SK-N-SH treated with all-trans-retinoic acid at 6 μM for 48 hours (cell line): ENCODE results near the gene HDDC3.
"Not testable (repeated sequence)": the region's sequence is repeated elsewhere in the genome, so short reads cannot be mapped to it uniquely, and the experiment has no call there.

Experiments
- ATAC-seq: fragments of 200-7000 bp; cut with Tn5 transposase; 3 replicates; pipeline ENCODE4 v1.9.1; 2020; ENCODE audit warnings: mild to moderate bottlenecking, moderate library complexity
- BACH2 ChIP-seq: fragments of 250-450 bp; sonication (Bioruptor Pico); IDR thresholded peaks from 2 replicates; pipeline ENCODE4 v1.9.0; 2021; ENCODE audit warnings: mild to moderate bottlenecking, borderline replicate concordance
- CSDC2 ChIP-seq: fragments of 250-450 bp; sonication (Bioruptor Pico); IDR thresholded peaks from 2 replicates; pipeline ENCODE4 v1.5.0; 2020; ENCODE audit warnings: mild to moderate bottlenecking, moderate library complexity
- CSRNP3 ChIP-seq: fragments of 250-450 bp; sonication (Bioruptor Pico); IDR thresholded peaks from 2 replicates; pipeline ENCODE4 v1.5.1; 2021; ENCODE audit warnings: mild to moderate bottlenecking, moderate library complexity
- ESRRG ChIP-seq: fragments of 250-450 bp; sonication (Bioruptor Pico); IDR thresholded peaks from 2 replicates; pipeline ENCODE4 v1.6.1; 2021; ENCODE audit warnings: mild to moderate bottlenecking
- GLIS3 ChIP-seq: fragments of 250-450 bp; sonication (Bioruptor Pico); IDR thresholded peaks from 2 replicates; pipeline ENCODE4 v1.5.0; 2020; ENCODE audit warnings: mild to moderate bottlenecking, moderate library complexity
- ISL1 ChIP-seq: fragments of 250-450 bp; sonication (Bioruptor Pico); IDR thresholded peaks from 2 replicates; pipeline ENCODE4 v2.1.2; 2022; ENCODE audit warnings: mild to moderate bottlenecking, moderate library complexity
- OSR1 ChIP-seq: fragments of 250-450 bp; sonication (Bioruptor Pico); IDR thresholded peaks from 2 replicates; pipeline ENCODE4 v1.8.0; 2022; ENCODE audit warnings: moderate library complexity, mild to moderate bottlenecking, inconsistent platforms
- PPARA ChIP-seq: fragments of 250-450 bp; sonication (Bioruptor Pico); IDR thresholded peaks from 2 replicates; pipeline ENCODE4 v1.5.0; 2020; ENCODE audit warnings: mild to moderate bottlenecking, borderline replicate concordance
- TCF4 ChIP-seq: fragments of 250-450 bp; sonication (Bioruptor Pico); IDR thresholded peaks from 2 replicates; pipeline ENCODE4 v1.8.0; 2021; ENCODE audit warnings: mild to moderate bottlenecking, moderate library complexity, borderline replicate concordance
- TOX ChIP-seq: fragments of 250-450 bp; sonication (Bioruptor Pico); IDR thresholded peaks from 2 replicates; pipeline ENCODE4 v1.8.0; 2021; ENCODE audit warnings: mild to moderate bottlenecking, moderate library complexity, borderline replicate concordance
- ZC3H10 ChIP-seq: fragments of 250-450 bp; sonication (Bioruptor Pico); IDR thresholded peaks from 2 replicates; pipeline ENCODE4 v1.5.1; 2021; ENCODE audit warnings: mild to moderate bottlenecking, moderate library complexity
- ZFP30 ChIP-seq: fragments of 450-650 bp; formaldehyde crosslinking; IDR thresholded peaks from 2 replicates; pipeline ENCODE4 v1.5.0; 2022; ENCODE audit warnings: mild to moderate bottlenecking, moderate library complexity
- ZNF565 ChIP-seq: fragments of 450-650 bp; formaldehyde crosslinking; conservative IDR thresholded peaks from 2 replicates; pipeline ENCODE4 v1.5.0; 2020; ENCODE audit warnings: low read depth, mild to moderate bottlenecking, moderate library complexity
- ZNF70 ChIP-seq: fragments of 450-650 bp; formaldehyde crosslinking; IDR thresholded peaks from 2 replicates; pipeline ENCODE4 v1.5.0; 2020; ENCODE audit warnings: mild to moderate bottlenecking, moderate library complexity
- TF ChIP-seq, protein P1 (sequence below): fragments of 250-450 bp; sonication (Bioruptor Pico); IDR thresholded peaks from 2 replicates; pipeline ENCODE4 v1.5.1; 2020; ENCODE audit warnings: low read depth, mild to moderate bottlenecking, moderate library complexity
- TF ChIP-seq, protein P2 (sequence below): fragments of 250-450 bp; sonication (Bioruptor Pico); IDR thresholded peaks from 2 replicates; pipeline ENCODE4 v1.8.0; 2021; ENCODE audit warnings: low read depth, mild to moderate bottlenecking, moderate library complexity, borderline replicate concordance

The HDDC3 gene

GRCh38 chr15:90902840-90903732, 29.3 kb downstream of the HDDC3 start, which contains the start of gene MAN2A2:
Gene MAN2A2, plus strand, starts transcription at chr15:90903302. Its CDS starts 906 bp downstream, at chr15:90904208.
- TF ChIP-seq ESRRG (CRISPR knock-in tag) (no peak), GLIS3 (CRISPR knock-in tag) (no peak), PPARA (CRISPR knock-in tag) (no peak), CSDC2 (CRISPR knock-in tag) (no peak), BACH2 (CRISPR knock-in tag) (no peak)
- peak; percentile 72 for ATAC-seq

DNA sequence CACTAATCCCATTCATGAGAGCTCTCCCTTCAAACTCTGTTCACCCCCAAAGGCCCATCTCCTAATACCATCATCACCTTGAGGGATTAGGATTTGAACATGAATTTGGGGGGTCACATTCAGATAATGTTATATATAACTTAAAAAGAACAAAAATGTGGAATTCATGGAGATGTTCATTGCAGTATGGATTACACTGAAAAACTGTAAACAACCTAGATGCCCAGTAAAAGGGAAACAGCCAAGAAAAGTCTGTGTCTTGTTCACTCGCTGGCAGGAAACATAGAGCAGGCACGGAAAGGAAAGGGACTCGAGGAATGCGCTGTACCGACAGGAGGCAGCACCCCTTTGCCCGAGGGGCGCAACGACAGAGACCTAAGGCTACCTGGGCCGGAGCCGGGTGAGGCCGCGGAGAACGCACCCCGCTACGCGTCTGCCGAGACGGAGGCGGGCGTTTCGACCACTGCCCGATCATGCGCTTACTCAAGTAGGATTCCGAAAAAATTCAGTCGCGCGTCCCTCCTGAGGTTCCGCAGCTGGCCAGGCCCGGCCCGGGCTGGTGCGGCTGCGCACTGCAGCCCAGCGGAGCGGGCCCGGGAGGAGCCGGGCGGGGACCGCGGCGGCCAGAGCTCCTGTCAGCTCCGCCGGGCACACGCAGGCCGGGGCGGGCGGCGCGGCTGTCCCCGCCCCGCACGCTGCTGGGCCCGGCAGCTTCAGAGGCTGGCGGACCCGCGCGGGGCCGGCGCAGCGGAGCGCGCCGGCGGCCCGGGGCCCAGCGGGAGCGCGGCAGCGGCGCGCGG, 30.1 kb downstream of the HDDC3 start:
- ATAC-seq = peak; percentile 94
- TF ChIP-seq CSRNP3 (CRISPR knock-in tag) = no peak
- no peak for TF ChIP-seq ZC3H10 (CRISPR knock-in tag)
- TF ChIP-seq, protein P1, sequence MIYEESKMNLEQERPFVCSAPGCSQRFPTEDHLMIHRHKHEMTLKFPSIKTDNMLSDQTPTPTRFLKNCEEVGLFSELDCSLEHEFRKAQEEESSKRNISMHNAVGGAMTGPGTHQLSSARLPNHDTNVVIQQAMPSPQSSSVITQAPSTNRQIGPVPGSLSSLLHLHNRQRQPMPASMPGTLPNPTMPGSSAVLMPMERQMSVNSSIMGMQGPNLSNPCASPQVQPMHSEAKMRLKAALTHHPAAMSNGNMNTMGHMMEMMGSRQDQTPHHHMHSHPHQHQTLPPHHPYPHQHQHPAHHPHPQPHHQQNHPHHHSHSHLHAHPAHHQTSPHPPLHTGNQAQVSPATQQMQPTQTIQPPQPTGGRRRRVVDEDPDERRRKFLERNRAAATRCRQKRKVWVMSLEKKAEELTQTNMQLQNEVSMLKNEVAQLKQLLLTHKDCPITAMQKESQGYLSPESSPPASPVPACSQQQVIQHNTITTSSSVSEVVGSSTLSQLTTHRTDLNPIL = no peak

- no peak for TF ChIP-seq ZNF565
- TF ChIP-seq, protein P2, sequence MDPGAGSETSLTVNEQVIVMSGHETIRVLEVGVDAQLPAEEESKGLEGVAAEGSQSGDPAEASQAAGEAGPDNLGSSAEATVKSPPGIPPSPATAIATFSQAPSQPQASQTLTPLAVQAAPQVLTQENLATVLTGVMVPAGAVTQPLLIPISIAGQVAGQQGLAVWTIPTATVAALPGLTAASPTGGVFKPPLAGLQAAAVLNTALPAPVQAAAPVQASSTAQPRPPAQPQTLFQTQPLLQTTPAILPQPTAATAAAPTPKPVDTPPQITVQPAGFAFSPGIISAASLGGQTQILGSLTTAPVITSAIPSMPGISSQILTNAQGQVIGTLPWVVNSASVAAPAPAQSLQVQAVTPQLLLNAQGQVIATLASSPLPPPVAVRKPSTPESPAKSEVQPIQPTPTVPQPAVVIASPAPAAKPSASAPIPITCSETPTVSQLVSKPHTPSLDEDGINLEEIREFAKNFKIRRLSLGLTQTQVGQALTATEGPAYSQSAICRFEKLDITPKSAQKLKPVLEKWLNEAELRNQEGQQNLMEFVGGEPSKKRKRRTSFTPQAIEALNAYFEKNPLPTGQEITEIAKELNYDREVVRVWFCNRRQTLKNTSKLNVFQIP (CRISPR knock-in tag) = no peak
- 0 out of 3 replicates have a peak, but pooled peaks have one; percentile 2 for ATAC-seq
Observed at GRCh38 chr15:90901175-90902039, 30.9 kb downstream of the HDDC3 start.

DNA sequence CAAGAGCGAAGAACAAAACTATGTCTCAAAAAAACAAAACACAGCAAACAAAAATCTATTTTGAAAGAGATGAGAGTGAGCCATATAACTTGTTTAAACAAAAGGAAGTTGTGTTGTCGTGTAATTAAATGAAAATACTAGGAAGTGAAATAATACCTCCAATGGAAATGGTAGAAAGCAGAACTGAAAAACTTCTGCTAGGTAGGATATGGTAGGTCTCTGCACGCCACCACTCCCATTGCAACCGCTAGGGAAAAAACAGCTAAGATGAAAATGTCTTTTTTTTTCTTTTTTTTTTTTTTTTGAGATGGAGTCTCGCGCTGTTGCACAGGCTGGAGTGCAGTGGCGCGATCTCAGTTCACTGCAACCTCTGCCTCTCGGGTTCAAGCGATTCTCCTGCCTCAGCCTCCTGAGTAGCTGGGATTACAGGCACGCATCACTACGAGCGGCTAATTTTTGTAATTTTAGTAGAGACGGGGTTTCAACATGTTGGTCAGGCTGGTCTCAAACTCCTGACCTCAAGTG, 35.2 kb downstream of the HDDC3 start:
- ATAC-seq = not testable (repeated sequence)

DNA sequence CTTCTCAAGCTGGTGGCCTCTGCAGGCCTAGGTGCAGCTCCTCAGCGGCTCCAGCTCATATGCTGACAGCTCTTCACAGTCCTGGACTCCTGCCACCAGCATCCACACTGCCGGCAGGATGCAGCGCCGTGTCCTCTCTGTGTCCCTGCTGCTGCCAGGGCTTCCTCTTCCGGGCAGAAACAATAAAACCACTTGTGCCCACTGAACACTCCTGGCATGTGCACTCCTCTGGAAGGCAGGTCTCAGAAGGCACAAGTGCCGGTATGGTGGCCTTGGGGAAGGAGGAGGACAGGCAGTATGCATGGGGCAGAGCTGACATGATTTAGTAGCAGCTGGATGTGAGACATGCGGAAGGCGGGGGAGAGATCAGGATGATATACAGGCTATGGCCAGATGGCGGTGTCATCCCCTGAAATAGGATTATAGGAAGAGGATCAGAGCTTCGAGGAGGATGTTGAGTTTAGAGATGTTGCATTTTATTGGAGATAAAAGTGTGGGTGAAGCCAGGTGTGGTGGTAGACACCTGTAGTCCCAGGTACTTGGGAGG, 36.7 kb downstream of the HDDC3 start:
- ATAC-seq = peak; percentile 85
- TF ChIP-seq ZFP30 (CRISPR knock-in tag) = no peak
- peak; percentile 69; the same call in 1 of the 2 replicates for TF ChIP-seq TCF4

- no peak for ATAC-seq
- TF ChIP-seq BACH2 (CRISPR knock-in tag) = no peak
- no peak for TF ChIP-seq TOX (CRISPR knock-in tag)
- TF ChIP-seq CSDC2 (CRISPR knock-in tag) = no peak
- no peak for TF ChIP-seq GLIS3 (CRISPR knock-in tag)
- TF ChIP-seq ZFP30 (CRISPR knock-in tag) = no peak
- TF ChIP-seq, protein P1 = no peak
- TF ChIP-seq ZNF70 (CRISPR knock-in tag) = no peak
- no peak for TF ChIP-seq TCF4
- no peak for TF ChIP-seq ISL1 (CRISPR knock-in tag)
- no peak for TF ChIP-seq OSR1 (CRISPR knock-in tag)
- no peak for TF ChIP-seq ZC3H10 (CRISPR knock-in tag)
Observed at GRCh38 chr15:90893175-90894090, 38.9 kb downstream of the HDDC3 start.
